Neural progenitor cell (in vitro differentiated cells): ENCODE data around the gene RUFY1.

Experiments used
- EZH2 ChIP-seq: fragments of 200-600 bp; sonication (generic); IDR thresholded peaks from 2 replicates; pipeline ENCODE4 v1.6.1; 2017; ENCODE audit warnings: antibody characterized with exemption, mild to moderate bottlenecking, moderate library complexity
- EZH2phosphoT487 ChIP-seq: fragments of 200-600 bp; sonication (generic); IDR thresholded peaks from 2 replicates; pipeline ENCODE4 v1.6.1; 2017; ENCODE audit warnings: antibody characterized with exemption
- TF ChIP-seq, protein P1 (sequence below): fragments of 200-600 bp; sonication (generic); IDR thresholded peaks from 2 replicates; pipeline ENCODE4 v1.5.1; 2017; ENCODE audit warnings: antibody characterized with exemption, mild to moderate bottlenecking

DNA sequence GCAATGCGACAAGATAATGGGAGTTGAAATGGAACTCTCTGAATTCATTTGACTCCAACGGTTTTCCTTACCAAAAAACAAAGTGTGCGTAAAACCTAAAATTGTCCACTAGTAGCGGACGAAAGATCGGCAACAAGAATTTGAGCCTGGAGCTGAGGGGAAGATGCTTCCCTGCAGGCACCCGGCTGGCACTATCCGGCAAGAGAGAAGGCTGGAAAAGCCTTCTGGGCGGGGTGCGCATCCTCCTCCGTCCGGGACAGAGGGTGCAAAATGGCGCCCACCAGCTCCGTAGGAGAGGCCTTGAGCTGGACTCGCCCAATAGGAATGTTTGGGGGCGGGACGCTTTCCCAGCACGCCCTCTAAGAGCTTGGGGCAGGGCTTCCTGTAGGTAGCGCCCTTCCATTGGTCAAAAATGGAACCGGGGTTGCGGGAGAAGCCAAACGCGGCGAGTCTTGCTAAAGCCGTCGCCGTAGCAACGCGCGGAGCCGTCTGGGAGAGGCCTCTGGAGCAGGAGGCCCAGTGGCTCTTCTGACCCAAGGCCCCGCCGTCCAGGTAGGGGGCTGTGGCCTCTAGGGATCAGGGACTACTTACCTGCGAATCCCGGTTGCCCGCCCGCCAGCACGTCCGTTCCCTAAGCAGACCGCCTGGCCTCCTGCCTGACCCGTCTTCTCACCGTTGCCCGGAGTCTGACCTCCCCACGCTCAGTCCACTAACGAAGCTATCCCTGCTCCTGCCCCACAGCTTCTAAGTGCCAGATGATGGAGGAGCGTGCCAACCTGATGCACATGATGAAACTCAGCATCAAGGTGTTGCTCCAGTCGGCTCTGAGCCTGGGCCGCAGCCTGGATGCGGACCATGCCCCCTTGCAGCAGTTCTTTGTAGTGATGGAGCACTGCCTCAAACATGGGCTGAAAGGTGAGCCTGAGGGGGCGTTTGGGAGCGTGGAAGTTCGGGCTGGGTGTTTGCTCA is 9.2 kb downstream of the RUFY1 start:
- TF ChIP-seq, protein P1, sequence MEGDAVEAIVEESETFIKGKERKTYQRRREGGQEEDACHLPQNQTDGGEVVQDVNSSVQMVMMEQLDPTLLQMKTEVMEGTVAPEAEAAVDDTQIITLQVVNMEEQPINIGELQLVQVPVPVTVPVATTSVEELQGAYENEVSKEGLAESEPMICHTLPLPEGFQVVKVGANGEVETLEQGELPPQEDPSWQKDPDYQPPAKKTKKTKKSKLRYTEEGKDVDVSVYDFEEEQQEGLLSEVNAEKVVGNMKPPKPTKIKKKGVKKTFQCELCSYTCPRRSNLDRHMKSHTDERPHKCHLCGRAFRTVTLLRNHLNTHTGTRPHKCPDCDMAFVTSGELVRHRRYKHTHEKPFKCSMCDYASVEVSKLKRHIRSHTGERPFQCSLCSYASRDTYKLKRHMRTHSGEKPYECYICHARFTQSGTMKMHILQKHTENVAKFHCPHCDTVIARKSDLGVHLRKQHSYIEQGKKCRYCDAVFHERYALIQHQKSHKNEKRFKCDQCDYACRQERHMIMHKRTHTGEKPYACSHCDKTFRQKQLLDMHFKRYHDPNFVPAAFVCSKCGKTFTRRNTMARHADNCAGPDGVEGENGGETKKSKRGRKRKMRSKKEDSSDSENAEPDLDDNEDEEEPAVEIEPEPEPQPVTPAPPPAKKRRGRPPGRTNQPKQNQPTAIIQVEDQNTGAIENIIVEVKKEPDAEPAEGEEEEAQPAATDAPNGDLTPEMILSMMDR = no peak
- TF ChIP-seq EZH2 = no peak
- TF ChIP-seq EZH2phosphoT487 = no peak
